Suprapubic skin (tissue), 4 donors: ENCODE data around the gene NDOR1. TPM values are rescaled to one million over a fixed set of nuclear protein-coding genes. Genes with fewer than 3 reads are reported as not detected.

ENCODE experiments used
- DNase-seq, 2 donors: peaks; one replicate each; pipeline ENCODE4 v3.0.0-alpha.2; 2019; ENCODE audit warnings: low spot score in 2 of 2
- H3K27ac ChIP-seq: fragments of 200-600 bp; sonication (generic); one replicate; pipeline ENCODE4 v1.5.1; 2019
- H3K27me3 ChIP-seq: fragments of 200-600 bp; sonication (generic); one replicate; pipeline ENCODE4 v1.5.1; 2019
- H3K36me3 ChIP-seq: fragments of 200-600 bp; sonication (generic); one replicate; pipeline ENCODE4 v1.5.1; 2019
- H3K4me1 ChIP-seq: fragments of 200-600 bp; sonication (generic); one replicate; pipeline ENCODE4 v1.5.1; 2019
- H3K4me3 ChIP-seq: fragments of 200-600 bp; sonication (generic); one replicate; pipeline ENCODE4 v1.5.1; 2019; ENCODE audit warnings: mild to moderate bottlenecking
- H3K9me3 ChIP-seq: fragments of 200-600 bp; sonication (generic); one replicate; pipeline ENCODE4 v1.5.1; 2019
- EP300 ChIP-seq: sonication (generic); formaldehyde crosslinking; IDR thresholded peaks from one replicate; pipeline ENCODE4 v1.6.1; 2017; ENCODE audit warnings: antibody characterized with exemption
- POLR2A ChIP-seq, 2 donors: fragments of 450-650 bp; IDR thresholded peaks; one replicate each; pipeline ENCODE4 v1.6.1; 2017; ENCODE audit warnings: antibody characterized with exemption in 2 of 2, mild to moderate bottlenecking in 2 of 2, moderate library complexity in 2 of 2
- POLR2AphosphoS5 ChIP-seq, 3 donors: sonication (generic); formaldehyde crosslinking; IDR thresholded peaks; one replicate each; pipeline ENCODE4 v1.6.1; 2017; ENCODE audit warnings: antibody characterized with exemption in 3 of 3
- WGBS: methylation state at CpG from one replicate; pipeline ENCODE4 v1.1.5; 2018; 5-methylcytosine and 5-hydroxymethylcytosine counted together
- total RNA-seq, 4 donors: library from RNA; depleted of rRNA; stranded (reverse); fragments of >200 nt; gene quantifications; one replicate each; pipeline ENCODE4 v1.1.0, GENCODE V29; 2016
- TF ChIP-seq, protein P1 (sequence below), 2 donors: fragments of 200-600 bp in 1 of 2; fragments of 450-650 bp in 1 of 2; sonication (generic) in 1 of 2; IDR thresholded peaks; one replicate each; pipeline ENCODE4 v1.5.1; 2016 to 2019; ENCODE audit warnings: antibody characterized with exemption in 2 of 2, mild to moderate bottlenecking in 1 of 2, moderate library complexity in 1 of 2

Gene NDOR1
- total RNA-seq, 4 donors from 2014 or later: 13.4 to 21.0 (median 20.6) TPM

DNA sequence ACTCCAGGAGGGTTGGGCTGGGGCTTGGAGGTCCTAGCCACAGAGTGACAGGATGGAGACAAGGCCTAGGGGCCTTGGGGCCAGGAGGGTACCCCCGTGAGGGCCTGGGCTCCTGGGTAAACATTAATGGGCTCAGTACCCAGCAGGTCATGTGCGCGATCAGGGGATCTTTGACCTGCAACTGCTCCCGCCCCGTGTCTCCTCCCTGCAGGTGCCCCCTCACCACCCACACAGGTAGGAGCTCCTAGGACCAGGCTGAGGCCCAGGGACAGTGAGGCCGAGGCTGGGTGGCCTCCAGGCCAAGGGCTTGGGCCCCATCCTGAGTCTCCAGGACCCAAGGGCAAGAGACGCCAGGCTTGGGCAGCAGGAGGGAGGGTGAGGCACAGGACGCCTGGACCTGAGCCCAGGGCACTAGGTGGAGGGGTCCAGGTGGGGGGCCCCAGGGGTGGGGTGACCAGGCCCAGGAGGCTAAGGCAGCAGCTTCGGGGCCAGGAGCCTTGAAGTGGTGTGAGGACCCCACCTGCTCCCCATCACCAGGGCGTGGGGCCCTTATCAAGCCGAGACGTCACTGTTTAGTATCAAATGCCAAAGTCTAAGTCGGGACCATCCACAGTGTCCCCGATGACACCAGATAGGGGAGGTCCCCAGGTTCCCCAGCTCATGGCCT is 25.3 kb downstream of the NDOR1 start, which contains the start of gene SLC34A3:
SLC34A3 (plus strand) TSS at position 197 of the 667 bp plus-strand sequence. CDS start 802 bp downstream, outside the sequence.
- TF ChIP-seq POLR2A (IDR thresholded peaks at IDR 0.05) (no peak), POLR2AphosphoS5 (IDR thresholded peaks at IDR 0.05) (no peak), EP300 (no peak)
- TF ChIP-seq, protein P1, sequence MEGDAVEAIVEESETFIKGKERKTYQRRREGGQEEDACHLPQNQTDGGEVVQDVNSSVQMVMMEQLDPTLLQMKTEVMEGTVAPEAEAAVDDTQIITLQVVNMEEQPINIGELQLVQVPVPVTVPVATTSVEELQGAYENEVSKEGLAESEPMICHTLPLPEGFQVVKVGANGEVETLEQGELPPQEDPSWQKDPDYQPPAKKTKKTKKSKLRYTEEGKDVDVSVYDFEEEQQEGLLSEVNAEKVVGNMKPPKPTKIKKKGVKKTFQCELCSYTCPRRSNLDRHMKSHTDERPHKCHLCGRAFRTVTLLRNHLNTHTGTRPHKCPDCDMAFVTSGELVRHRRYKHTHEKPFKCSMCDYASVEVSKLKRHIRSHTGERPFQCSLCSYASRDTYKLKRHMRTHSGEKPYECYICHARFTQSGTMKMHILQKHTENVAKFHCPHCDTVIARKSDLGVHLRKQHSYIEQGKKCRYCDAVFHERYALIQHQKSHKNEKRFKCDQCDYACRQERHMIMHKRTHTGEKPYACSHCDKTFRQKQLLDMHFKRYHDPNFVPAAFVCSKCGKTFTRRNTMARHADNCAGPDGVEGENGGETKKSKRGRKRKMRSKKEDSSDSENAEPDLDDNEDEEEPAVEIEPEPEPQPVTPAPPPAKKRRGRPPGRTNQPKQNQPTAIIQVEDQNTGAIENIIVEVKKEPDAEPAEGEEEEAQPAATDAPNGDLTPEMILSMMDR (IDR thresholded peaks at IDR 0.05): no peak
- WGBS: no CpG with 5 or more reads among the region's 14 CpGs

GRCh38 chr9:137231372-137232039 is 26.0 kb downstream of the NDOR1 start:
- 76% methylated on average over 19 of the region's 23 CpGs for WGBS
- TF ChIP-seq POLR2AphosphoS5 (IDR thresholded peaks at IDR 0.05) (no peak), POLR2A (IDR thresholded peaks at IDR 0.05) (no peak)
- DNase-seq: no peak
- Histone ChIP-seq H3K27me3 (peaks cover 80% of the 10 kb centered on the region), H3K4me1 (peaks cover 22% of the 10 kb centered on the region), H3K27ac (no peak overlapping the region), H3K4me3 (no peak overlapping the region), H3K9me3 (no peaks in the 10 kb centered on the region), H3K36me3 (no peaks in the 10 kb centered on the region)

More for the DNA sequence above, 25.3 kb downstream of the NDOR1 start, which contains the start of gene SLC34A3:
- DNase-seq: no peak
- Histone ChIP-seq H3K4me3 (no peak within 1 kb of the TSS), H3K27ac (no peak within 1 kb of the TSS), H3K27me3 (peaks cover 78% of the 10 kb centered on the region), H3K4me1 (peaks cover 21% of the 10 kb centered on the region), H3K9me3 (no peaks in the 10 kb centered on the region), H3K36me3 (no peaks in the 10 kb centered on the region)

GRCh38 chr9:137232101-137232500 is 26.6 kb downstream of the NDOR1 start:
- TF ChIP-seq POLR2AphosphoS5 (IDR thresholded peaks at IDR 0.05): no peak
- no peak for TF ChIP-seq EP300
- TF ChIP-seq, protein P1 (IDR thresholded peaks at IDR 0.05): no peak
- TF ChIP-seq POLR2A (IDR thresholded peaks at IDR 0.05): no peak
- 57% methylated on average over 10 of the region's 10 CpGs for WGBS

GRCh38 chr9:137232510-137232909 is 27.0 kb downstream of the NDOR1 start:
- H3K4me1 ChIP-seq: peaks cover 22% of the 10 kb centered on the region
- 64% methylated on average over 16 of the region's 24 CpGs for WGBS
- no peaks in the 10 kb centered on the region for H3K9me3 ChIP-seq
- peaks cover 80% of the 10 kb centered on the region for H3K27me3 ChIP-seq
- H3K27ac ChIP-seq: no peak overlapping the region
- no peak overlapping the region for H3K4me3 ChIP-seq
- no peak for TF ChIP-seq POLR2A (IDR thresholded peaks at IDR 0.05)
- TF ChIP-seq POLR2AphosphoS5 (IDR thresholded peaks at IDR 0.05): no peak
- H3K36me3 ChIP-seq: no peaks in the 10 kb centered on the region
- DNase-seq: no peak

More at GRCh38 chr9:137232101-137232500, 26.6 kb downstream of the NDOR1 start:
- no peaks in the 10 kb centered on the region for H3K9me3 ChIP-seq
- H3K27me3 ChIP-seq: peaks cover 80% of the 10 kb centered on the region
- no peaks in the 10 kb centered on the region for H3K36me3 ChIP-seq
- no peak overlapping the region for H3K27ac ChIP-seq
- no peak overlapping the region for H3K4me3 ChIP-seq
- DNase-seq: no peak
- peaks cover 22% of the 10 kb centered on the region for H3K4me1 ChIP-seq

DNA sequence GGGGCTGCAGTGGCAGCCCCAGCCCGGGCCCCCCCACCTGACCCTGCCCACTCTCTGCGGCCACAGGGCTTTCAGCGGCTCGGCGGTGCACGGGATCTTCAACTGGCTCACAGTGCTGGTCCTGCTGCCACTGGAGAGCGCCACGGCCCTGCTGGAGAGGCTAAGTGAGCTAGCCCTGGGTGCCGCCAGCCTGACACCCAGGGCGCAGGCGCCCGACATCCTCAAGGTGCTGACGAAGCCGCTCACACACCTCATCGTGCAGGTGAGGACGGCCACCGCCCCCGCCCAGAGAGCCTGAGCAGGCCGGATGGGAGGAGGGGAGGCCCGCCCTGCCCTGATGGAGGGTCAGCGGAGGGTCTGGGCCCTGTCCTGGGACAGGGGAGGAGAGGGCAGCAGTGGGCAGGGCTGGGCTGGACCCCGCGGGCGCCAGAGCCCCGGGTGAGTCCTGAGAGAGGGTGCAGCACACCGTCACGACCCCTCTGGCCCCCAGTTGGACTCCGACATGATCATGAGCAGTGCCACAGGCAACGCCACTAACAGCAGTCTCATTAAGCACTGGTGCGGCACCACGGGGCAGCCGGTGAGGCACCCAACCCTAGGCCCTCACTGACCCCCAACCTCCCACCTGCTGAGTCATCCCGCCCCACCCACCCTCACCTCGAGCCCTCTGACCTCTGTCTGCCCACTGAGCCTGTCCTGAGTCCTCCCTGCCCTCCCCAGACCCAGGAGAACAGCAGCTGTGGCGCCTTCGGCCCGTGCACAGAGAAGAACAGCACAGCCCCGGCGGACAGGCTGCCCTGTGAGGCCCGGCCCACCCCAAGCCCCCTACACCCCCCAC is 27.9 kb downstream of the NDOR1 start:
- peaks cover 76% of the 10 kb centered on the region for H3K27me3 ChIP-seq
- no peaks in the 10 kb centered on the region for H3K9me3 ChIP-seq
- H3K4me1 ChIP-seq: peaks cover 26% of the 10 kb centered on the region
- no CpG with 5 or more reads among the region's 40 CpGs for WGBS
- no peak for DNase-seq
- H3K4me3 ChIP-seq: no peak overlapping the region
- H3K36me3 ChIP-seq: no peaks in the 10 kb centered on the region
- no peak overlapping the region for H3K27ac ChIP-seq
- TF ChIP-seq POLR2A (IDR thresholded peaks at IDR 0.05): no peak

DNA sequence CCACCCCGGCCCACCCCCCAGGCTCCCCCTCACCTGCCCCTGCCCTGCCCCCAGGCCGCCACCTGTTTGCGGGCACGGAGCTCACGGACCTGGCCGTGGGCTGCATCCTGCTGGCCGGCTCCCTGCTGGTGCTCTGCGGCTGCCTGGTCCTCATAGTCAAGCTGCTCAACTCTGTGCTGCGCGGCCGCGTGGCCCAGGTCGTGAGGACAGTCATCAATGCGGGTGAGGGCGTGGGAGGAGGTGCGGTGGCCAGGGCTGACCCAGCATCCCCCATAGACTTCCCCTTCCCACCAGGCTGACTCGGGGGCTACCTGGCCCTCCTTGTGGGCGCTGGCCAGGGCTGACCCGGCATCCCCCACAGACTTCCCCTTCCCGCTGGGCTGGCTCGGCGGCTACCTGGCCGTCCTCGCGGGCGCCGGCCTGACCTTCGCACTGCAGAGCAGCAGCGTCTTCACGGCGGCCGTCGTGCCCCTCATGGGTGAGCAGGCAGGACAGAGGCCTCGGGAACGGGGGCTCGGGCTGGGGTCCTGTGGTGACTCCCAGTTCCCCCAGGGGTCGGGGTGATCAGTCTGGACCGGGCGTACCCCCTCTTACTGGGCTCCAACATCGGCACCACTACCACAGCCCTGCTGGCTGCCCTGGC is 28.7 kb downstream of the NDOR1 start:
- H3K27me3 ChIP-seq: peaks cover 69% of the 10 kb centered on the region
- DNase-seq: no peak
- WGBS: no CpG with 5 or more reads among the region's 40 CpGs
- TF ChIP-seq, protein P1 (IDR thresholded peaks at IDR 0.05): no peak
- no peak for TF ChIP-seq POLR2AphosphoS5 (IDR thresholded peaks at IDR 0.05)
- no peak for TF ChIP-seq EP300
- no peak for TF ChIP-seq POLR2A (IDR thresholded peaks at IDR 0.05)
- H3K36me3 ChIP-seq: no peaks in the 10 kb centered on the region
- H3K9me3 ChIP-seq: no peaks in the 10 kb centered on the region
- H3K4me1 ChIP-seq: peaks cover 34% of the 10 kb centered on the region
- no peak overlapping the region for H3K4me3 ChIP-seq
- no peak overlapping the region for H3K27ac ChIP-seq
